ENCODE results near the gene TMEM167B. TPM values are rescaled to one million over a fixed set of nuclear protein-coding genes. Genes with fewer than 3 reads are reported as not detected.
"Not testable (repeated sequence)": the region's sequence is repeated elsewhere in the genome, so short reads cannot be mapped to it uniquely, and the experiment has no call there.

TMEM167B gene
- total RNA-seq: 43.1 TPM
- 32.8 TPM for polyA plus RNA-seq

DNA sequence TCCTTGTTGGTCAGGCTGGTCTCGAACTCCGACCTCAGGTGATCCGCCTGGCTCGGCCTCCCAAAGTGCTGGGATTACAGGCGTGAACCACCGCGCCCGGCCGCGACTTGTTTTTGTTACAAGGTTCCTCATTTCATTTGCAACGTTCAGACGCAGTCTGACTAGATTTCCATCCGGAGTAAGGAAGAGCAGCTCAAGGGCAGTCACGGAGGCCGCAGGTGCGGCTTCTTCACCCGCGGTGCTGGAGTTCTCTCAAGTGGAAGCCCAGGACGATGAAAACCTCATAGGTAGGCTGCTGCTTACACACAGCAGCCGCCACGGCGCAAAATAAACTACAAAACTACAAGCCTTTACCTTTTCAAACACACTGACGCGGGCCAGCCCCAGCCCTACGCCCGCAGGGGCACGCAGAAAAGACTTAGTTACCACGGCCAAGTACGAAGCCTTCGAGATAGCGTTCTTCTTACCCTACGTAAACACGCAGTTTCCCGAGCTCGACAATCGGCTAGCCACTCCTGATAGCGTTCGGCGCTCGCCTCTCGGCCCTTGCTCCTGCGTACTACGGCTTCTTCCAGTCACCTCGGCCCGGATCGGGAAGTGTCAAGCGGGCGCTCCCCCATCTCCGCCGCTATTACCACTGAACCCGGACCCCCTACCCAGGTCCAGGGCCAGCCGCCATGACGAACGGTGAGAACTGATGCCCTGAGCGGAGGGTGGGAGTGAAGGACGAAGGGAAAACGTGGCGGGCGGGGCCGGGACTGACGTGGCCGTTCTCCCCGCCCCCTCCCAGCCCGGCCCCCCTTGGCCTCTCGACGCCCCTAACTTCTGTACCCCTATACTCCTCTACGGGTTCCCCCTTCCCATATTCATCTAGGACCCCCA lies at the start of gene TMEM167B:
TSS of gene TMEM167B (plus strand) at position 569 of the 882 bp plus-strand sequence. CDS start at position 678, 109 bp downstream.
- no peaks in the 10 kb centered on the region for H3K4me1 ChIP-seq (ENCODE audit: insufficient read depth)
- peaks cover 2% of the 10 kb centered on the region for H3K36me3 ChIP-seq (ENCODE audit: insufficient read depth)
- 2% methylated on average over 67 of the region's 67 CpGs for WGBS
- H3K27ac ChIP-seq (ENCODE audit: low read depth): peak within 1 kb of the TSS; percentile 97
- peak within 1 kb of the TSS; percentile 75 for H3K4me3 ChIP-seq (ENCODE audit: low read depth, low read length)
- peak; percentile 86 for DNase-seq (ENCODE audit: extremely low spot score)

DNA sequence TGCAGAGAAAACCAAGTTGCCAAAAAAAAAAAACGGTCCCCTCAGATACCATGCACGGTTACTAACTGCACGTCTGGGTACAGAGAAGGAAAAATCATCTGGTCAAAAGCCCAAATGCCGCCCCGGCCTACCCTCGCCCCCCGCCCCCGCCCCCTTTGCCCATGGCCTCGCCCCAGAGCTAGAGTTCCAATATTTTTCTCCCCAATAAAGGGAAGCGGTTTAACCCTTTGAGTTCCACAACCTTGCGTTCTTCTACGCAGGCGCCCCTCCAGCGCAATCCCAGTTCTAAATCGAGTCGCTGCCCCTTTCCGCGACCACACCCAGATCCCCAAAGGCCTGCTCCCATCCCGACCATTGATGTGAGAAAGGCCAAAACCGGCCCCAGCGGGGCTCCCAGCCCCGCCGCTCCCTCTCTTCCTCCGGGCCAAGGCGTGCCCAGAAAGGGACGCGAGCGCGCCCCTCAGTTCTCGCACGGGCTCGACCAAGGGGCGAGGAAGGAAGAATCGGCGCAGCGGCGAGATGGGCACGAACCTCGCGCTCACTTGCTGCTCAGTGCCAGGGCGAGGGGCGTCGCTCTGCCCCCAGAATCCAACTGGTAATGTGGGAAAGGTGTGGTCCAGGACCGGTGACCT lies 49.5 kb upstream of the TMEM167B start:
- WGBS: under 1% methylated on average over 44 of the region's 44 CpGs
- H3K4me1 ChIP-seq (ENCODE audit: insufficient read depth): no peaks in the 10 kb centered on the region
- peak overlapping the region; percentile 86 for H3K4me3 ChIP-seq (ENCODE audit: low read depth, low read length)
- DNase-seq (ENCODE audit: extremely low spot score): no peak
- no peaks in the 10 kb centered on the region for H3K36me3 ChIP-seq (ENCODE audit: insufficient read depth)
- H3K27ac ChIP-seq (ENCODE audit: low read depth): peak overlapping the region; percentile 12

DNA sequence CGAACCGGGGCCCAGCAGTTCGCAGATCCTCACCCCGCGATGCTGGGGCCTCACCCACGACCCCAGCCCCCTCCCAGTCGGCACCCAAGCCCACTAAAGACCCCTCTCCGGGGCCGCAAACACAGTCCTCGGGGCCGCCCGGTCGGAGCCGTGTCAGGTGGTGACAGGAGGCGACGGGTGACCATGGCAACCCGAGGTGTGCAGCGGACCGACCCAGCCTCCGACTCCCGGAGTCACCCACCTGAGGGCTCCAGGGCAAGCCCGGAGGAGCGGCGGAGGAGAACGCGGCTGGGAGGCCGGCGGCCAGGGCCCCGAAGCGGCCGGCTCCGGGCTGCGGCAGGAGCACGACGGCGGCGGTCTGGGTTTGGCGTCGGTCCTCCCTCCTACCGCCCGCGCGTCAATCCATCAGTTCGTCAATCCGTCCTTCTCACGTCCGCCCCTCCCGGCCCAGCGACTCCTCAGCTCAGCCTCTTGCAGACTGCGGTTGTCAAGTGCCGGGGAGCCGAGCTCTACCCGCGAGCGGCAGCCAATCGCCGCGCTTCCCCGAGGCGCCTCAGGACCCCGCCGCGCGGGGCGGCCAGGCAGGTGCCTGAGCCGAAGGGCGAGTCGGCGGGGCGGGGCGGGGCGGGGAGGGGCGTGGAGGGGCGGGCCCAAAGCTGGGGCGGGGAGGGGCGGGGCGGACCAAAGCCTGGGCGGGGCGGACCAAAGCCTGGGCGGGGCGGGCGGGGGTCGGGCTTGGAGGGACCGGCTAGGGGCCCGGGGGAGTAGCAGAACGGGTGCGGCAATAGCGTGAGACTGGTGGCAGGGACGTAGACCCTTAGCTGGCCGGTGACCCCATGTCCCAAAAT lies 48.7 kb upstream of the TMEM167B start, which contains the start of gene WDR47:
TSS of gene WDR47 (minus strand) at position 482 of the 848 bp plus-strand sequence. CDS start 18,590 bp downstream, outside the sequence.
- H3K27ac ChIP-seq (ENCODE audit: low read depth): peak within 1 kb of the TSS; percentile 73
- H3K4me3 ChIP-seq (ENCODE audit: low read depth, low read length): peak within 1 kb of the TSS; percentile 86
- under 1% methylated on average over 90 of the region's 90 CpGs for WGBS
- DNase-seq (ENCODE audit: extremely low spot score): peak; percentile 60
- no peaks in the 10 kb centered on the region for H3K36me3 ChIP-seq (ENCODE audit: insufficient read depth)
- H3K4me1 ChIP-seq (ENCODE audit: insufficient read depth): no peaks in the 10 kb centered on the region

DNA sequence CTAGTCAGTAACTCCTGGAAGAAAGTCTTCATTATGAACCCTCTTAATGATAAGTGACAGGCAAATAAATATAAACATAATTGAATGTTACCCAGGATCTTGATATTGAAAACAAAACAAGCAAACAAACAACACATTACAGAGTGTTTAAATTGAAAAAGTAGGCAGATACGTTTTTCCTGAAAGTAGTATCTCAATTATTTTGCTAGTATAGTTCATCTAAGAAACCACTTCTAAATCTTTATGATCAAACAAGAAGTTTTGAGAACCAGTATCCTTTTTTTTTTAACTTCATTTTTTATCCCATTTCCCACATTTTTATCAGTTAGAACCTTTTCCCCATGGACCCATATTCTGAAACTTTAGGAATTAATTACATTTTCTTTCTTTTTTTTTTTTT lies 45.0 kb upstream of the TMEM167B start:
- Histone ChIP-seq H3K4me3 (ENCODE audit: low read depth, low read length) (no peak overlapping the region), H3K27ac (ENCODE audit: low read depth) (no peak overlapping the region), H3K36me3 (ENCODE audit: insufficient read depth) (no peaks in the 10 kb centered on the region), H3K4me1 (ENCODE audit: insufficient read depth) (no peaks in the 10 kb centered on the region)
- 70% methylated on average over 1 of the region's 1 CpG for WGBS
- DNase-seq (ENCODE audit: extremely low spot score): no peak

DNA sequence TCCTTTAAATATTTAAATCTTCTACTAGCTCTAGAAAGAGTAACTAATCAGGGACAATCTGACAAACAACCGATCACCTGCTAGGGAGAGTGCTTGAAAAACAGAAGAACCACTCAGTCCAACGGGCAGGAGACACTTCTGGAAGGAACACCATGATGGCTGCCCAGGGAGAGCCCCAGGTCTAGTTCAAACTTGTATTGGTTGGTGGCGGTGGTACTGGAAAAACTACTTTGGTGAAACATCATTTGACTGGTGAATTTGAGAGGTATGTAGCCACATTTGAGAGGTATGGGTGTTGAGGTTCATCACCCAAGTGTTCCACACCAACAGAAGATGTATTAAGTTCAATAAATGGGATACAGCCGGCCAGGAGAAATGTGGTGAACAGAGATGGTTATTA lies 43.9 kb upstream of the TMEM167B start:
- H3K36me3 ChIP-seq (ENCODE audit: insufficient read depth): no peaks in the 10 kb centered on the region
- no peak overlapping the region for H3K27ac ChIP-seq (ENCODE audit: low read depth)
- no peak overlapping the region for H3K4me3 ChIP-seq (ENCODE audit: low read depth, low read length)
- 77% methylated on average over 4 of the region's 4 CpGs for WGBS
- DNase-seq (ENCODE audit: extremely low spot score): no peak
- H3K4me1 ChIP-seq (ENCODE audit: insufficient read depth): no peaks in the 10 kb centered on the region

DNA sequence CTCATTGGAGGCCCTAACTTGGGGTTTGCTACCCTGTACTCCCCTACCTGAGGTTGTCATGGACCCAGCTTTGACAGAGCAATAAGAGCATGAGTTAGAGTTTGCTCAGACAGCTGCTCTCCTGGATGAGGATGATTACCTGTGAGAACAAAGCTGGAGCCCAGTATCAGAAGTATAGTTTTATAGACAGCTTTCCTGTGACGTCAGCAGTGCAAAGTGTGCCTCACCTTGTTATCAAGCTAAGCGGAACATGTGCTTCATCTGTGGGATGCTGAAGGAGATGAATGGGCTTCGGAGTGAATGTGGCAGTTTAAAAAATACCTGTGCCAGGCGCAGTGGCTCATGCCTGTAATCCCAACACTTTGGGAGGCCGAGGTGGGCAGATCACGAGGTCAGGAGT lies 43.2 kb upstream of the TMEM167B start:
- Histone ChIP-seq H3K36me3 (ENCODE audit: insufficient read depth) (no peaks in the 10 kb centered on the region), H3K27ac (ENCODE audit: low read depth) (no peak overlapping the region), H3K4me3 (ENCODE audit: low read depth, low read length) (no peak overlapping the region), H3K4me1 (ENCODE audit: insufficient read depth) (no peaks in the 10 kb centered on the region)
- DNase-seq (ENCODE audit: extremely low spot score): no peak
- WGBS: 82% methylated on average over 6 of the region's 6 CpGs

DNA sequence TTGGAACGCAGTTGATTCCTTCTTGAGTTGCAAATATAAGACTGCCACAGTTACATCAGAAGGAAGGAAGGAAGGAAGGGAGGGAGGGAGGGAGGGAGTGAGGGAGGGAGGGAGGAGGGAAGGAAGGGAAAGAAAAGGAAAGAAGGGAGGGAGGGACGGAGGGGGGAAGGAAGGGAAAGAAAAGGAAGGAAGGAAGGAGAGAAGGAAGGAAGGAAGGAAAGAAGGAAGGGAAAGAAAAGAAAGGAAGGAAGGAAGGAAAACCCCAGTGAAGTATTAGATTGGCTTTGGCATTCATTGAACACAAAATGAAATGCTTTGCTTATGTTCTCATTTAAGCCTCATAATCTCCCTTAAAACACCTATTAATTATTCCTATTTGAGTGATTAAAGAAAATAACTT lies 42.2 kb upstream of the TMEM167B start:
- Histone ChIP-seq H3K27ac (ENCODE audit: low read depth) (no peak overlapping the region), H3K4me3 (ENCODE audit: low read depth, low read length) (no peak overlapping the region), H3K4me1 (ENCODE audit: insufficient read depth) (no peaks in the 10 kb centered on the region), H3K36me3 (ENCODE audit: insufficient read depth) (no peaks in the 10 kb centered on the region)
- no peak for DNase-seq (ENCODE audit: extremely low spot score)
- 26% methylated on average over 2 of the region's 2 CpGs for WGBS

DNA sequence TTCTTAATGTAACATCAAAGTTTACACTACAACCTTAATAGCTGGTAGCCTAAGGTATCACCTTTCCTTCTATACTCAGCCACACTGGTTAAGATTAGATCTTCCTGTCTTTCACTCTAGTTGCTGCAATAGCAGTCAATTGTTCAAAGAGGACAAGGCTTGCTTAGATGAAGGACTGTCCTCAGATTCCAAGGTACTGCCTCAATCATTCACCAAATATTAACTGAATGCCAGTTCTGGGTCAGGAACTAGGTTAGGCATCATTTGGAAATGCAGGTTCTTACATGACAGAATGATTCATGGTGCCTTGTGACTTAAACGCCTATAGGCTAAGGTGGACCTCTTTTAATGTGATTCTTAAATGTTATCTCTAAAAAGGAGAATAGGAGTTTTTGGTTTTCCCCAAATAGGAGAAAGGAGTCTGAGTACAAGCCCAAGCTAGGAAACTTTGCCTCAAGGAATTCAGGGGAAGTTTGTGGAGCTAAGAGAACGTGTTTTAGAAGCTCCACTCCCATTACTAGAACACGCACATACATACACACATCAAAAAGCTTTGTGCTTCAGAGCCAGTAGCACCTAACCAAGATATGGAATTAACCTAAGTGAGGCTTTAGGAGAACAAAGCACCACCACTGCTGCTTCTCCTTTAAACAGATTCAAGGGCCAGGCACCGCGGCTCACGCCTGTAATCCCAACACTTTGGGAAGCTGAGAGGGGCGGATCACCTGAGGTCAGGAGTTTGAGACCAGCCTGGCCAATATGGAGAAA lies 40.2 kb upstream of the TMEM167B start:
- Histone ChIP-seq H3K36me3 (ENCODE audit: insufficient read depth) (no peaks in the 10 kb centered on the region), H3K4me3 (ENCODE audit: low read depth, low read length) (no peak overlapping the region), H3K4me1 (ENCODE audit: insufficient read depth) (no peaks in the 10 kb centered on the region), H3K27ac (ENCODE audit: low read depth) (no peak overlapping the region)
- 78% methylated on average over 7 of the region's 7 CpGs for WGBS
- DNase-seq (ENCODE audit: extremely low spot score): no peak

DNA sequence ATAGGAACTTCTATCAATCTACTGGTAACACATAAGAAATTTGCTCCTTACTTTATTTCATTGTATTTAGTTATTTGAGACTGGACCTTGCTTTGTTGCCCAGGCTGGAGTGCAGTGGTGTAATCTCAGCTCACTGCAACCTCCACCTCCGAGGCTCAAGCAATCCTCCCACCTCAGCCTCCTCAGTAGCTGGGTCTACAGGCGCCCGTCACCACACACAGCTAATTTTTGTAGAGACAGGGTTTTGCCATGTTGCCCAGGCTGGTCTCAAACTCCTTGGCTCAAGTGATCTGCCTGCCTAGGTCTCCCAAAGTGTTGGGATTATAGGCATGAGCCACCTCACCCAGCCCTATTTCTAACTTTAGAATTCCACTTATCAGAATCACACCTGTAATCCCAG lies 38.4 kb upstream of the TMEM167B start:
- DNase-seq (ENCODE audit: extremely low spot score): not testable (repeated sequence)

DNA sequence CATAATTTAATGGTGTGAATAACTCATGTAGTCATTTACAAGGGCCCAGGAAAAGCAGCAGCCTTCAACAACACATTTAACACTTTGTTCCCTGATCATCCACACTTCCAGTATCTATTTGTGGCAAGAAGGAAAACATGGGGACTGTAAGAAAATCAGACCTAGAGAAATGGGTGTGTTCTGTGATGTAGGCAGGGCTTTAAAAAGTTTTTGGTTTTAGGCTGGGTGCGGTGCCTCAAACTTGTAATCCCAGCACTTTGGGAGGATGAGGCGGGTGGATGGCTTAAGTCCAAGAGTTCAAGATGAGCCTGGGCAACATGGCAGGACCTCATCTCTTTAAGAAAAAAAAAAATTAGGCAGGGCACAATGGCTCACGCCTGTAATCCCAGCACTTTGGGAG lies 34.5 kb upstream of the TMEM167B start:
- Histone ChIP-seq H3K27ac (ENCODE audit: low read depth) (no peak overlapping the region), H3K4me1 (ENCODE audit: insufficient read depth) (no peaks in the 10 kb centered on the region), H3K4me3 (ENCODE audit: low read depth, low read length) (no peak overlapping the region), H3K36me3 (ENCODE audit: insufficient read depth) (no peaks in the 10 kb centered on the region)
- DNase-seq (ENCODE audit: extremely low spot score): no peak
- 88% methylated on average over 3 of the region's 3 CpGs for WGBS

More for the DNA sequence above, 38.4 kb upstream of the TMEM167B start:
- not testable (repeated sequence) for H3K4me3 ChIP-seq (ENCODE audit: low read depth, low read length); H3K27ac ChIP-seq (ENCODE audit: low read depth); H3K4me1 ChIP-seq (ENCODE audit: insufficient read depth); H3K36me3 ChIP-seq (ENCODE audit: insufficient read depth)
- 96% methylated on average over 3 of the region's 3 CpGs for WGBS

DNA sequence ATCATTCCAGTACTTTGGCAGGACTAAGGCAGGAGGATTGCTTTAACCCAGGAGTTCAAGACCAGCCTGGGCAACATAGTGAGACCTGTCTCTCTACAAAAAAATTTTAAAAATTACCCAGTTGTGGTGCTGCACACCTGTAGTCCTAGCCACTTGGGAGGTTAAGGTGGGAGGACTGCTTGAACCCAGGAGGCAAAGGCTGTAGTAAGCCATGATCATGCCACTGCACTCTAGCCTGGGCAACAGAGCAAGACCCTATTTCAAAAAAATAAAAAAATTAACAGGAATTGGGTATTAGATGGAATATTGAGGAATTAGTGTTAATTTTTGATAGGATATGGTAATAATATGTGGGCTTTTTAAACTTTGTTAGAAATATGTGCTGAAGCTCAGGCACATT lies 31.5 kb upstream of the TMEM167B start:
- no peak overlapping the region for H3K4me3 ChIP-seq (ENCODE audit: low read depth, low read length)
- no peak for DNase-seq (ENCODE audit: extremely low spot score)
- H3K4me1 ChIP-seq (ENCODE audit: insufficient read depth): no peaks in the 10 kb centered on the region

DNA sequence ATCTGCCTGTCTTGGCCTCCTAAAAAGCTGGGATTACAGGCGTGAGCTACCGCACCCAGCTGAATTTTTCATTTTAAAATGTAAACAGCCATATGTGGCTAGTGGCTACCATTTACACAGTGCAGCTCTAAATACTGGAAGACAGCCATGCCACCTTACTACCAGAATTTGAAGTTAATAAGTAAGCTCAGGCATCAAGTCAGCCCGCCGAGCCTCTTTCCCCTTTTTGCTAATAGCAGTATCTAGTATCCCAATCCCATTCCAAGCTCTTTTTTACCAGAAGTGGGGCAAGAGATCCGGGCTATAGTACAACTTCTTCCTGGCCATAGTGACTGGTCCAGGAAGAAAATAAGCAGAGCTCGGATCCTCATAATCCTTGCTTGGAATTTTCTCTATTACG lies 29.9 kb upstream of the TMEM167B start:
- H3K4me3 ChIP-seq (ENCODE audit: low read depth, low read length): no peak overlapping the region
- DNase-seq (ENCODE audit: extremely low spot score): no peak
- H3K27ac ChIP-seq (ENCODE audit: low read depth): no peak overlapping the region
- H3K36me3 ChIP-seq (ENCODE audit: insufficient read depth): no peaks in the 10 kb centered on the region
- WGBS: 72% methylated on average over 7 of the region's 7 CpGs
- no peaks in the 10 kb centered on the region for H3K4me1 ChIP-seq (ENCODE audit: insufficient read depth)

More for the DNA sequence above, 31.5 kb upstream of the TMEM167B start:
- no peaks in the 10 kb centered on the region for H3K36me3 ChIP-seq (ENCODE audit: insufficient read depth)
- H3K27ac ChIP-seq (ENCODE audit: low read depth): no peak overlapping the region

DNA sequence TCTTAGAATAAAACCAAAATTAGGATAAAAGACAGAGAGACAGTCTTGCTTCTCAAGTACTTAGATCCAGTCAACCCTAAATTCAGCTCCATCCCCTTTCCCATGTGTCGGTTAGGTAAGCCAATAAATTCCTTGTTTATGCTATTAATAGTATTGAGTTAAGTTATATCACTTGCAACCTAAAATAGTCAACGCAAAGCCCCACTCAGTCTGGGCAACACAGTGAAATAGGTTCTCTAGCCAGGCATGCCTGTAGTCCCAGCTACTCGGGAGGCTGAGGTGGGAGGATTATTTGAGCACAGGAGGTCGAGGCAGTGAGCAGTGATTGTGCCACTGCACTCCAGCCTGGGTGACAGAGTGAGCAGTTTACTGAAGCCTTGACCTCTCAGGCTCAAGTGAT lies 29.4 kb upstream of the TMEM167B start:
- H3K4me3 ChIP-seq (ENCODE audit: low read depth, low read length): no peak overlapping the region
- H3K36me3 ChIP-seq (ENCODE audit: insufficient read depth): no peaks in the 10 kb centered on the region
- DNase-seq (ENCODE audit: extremely low spot score): no peak
- H3K4me1 ChIP-seq (ENCODE audit: insufficient read depth): no peaks in the 10 kb centered on the region
- no peak overlapping the region for H3K27ac ChIP-seq (ENCODE audit: low read depth)
- 56% methylated on average over 4 of the region's 4 CpGs for WGBS

Measured in urinary bladder (tissue), 4 donors.